Subcutaneous abdominal adipose tissue (tissue), 5 donors: ENCODE data around the gene BEGAIN.

Experiments
- H3K27ac ChIP-seq: one replicate; pipeline ENCODE4 v1.7.0; 2013; ENCODE audit warnings: low read depth, mild to moderate bottlenecking, inconsistent platforms, low read length, moderate library complexity
- H3K27me3 ChIP-seq, 5 donors: one replicate each; pipeline ENCODE4 v1.7.0; 2013; ENCODE audit warnings: low read length in 5 of 5, inconsistent platforms in 1 of 5; ENCODE audit not compliant: control insufficient read depth in 5 of 5, insufficient read depth in 4 of 5
- H3K36me3 ChIP-seq, 5 donors: one replicate each; pipeline ENCODE4 v1.7.0; 2013; ENCODE audit warnings: low read length in 5 of 5; ENCODE audit not compliant: control insufficient read depth in 5 of 5, insufficient read depth in 5 of 5
- H3K4me1 ChIP-seq, 5 donors: one replicate each; pipeline ENCODE4 v1.7.0; 2013; ENCODE audit warnings: low read length in 5 of 5, mild to moderate bottlenecking in 3 of 5, moderate library complexity in 1 of 5; ENCODE audit not compliant: control insufficient read depth in 5 of 5, insufficient read depth in 5 of 5
- H3K4me3 ChIP-seq, 5 donors: one replicate each; pipeline ENCODE4 v1.7.0; 2013; ENCODE audit warnings: low read length in 5 of 5, low read depth in 1 of 5
- H3K9ac ChIP-seq, 5 donors: one replicate each; pipeline ENCODE4 v1.7.0; 2013; ENCODE audit warnings: low read length in 5 of 5, mild to moderate bottlenecking in 4 of 5, moderate library complexity in 3 of 5
- H3K9me3 ChIP-seq, 5 donors: one replicate each; pipeline ENCODE4 v1.7.0; 2013; ENCODE audit warnings: low read length in 5 of 5; ENCODE audit not compliant: control insufficient read depth in 5 of 5
- donor health status: healthy.
- donor health status: healthy.
- donor health status: healthy.
- donor health status: healthy.
- donor health status: healthy.

Gene BEGAIN

DNA sequence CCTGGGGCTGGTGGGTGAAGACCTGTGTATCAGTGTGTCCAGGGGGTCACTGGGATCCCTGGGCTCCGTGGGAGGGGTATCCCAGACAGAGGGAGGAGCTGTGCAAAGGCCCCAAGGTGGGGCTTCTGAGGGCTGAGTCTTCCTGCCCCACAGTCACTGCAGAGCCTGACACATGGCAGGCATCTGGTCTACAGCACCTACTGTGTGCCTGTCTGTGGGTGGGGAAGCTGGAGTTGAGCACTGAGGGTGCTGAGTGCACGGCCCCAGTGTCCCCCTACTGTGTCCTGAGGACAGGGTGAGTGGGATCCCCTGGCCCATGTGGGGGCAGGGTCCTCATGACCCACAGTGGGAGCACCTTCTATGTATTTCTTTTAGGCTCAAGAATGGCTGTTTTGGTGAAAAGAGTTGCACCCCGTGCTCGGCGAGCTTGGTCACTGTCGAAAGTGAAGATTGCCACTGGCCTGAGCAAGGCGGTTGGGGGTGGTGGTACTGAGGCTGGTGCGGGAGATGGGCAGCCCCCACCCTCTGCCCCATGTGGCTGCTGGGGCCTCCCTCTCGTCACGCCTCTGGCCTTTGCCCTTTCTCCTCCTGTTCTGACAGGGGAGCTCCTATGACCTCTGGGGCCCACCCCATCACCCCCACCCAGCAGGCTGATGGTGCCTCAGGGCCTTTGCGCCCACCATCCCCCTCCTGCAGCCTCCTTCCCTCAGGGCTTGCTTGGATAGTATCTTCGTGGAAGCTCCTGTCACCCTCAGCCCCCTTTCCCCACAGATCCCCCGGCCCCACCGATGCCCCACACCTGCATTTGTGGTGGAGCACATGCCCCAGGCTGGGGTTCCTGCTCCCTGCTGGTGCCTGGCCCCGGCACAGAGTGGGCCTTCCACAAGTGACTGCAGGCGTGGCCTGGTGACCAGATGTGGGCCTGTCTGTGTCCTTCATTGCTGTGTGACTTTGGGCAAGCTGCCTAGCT, 55.8 kb downstream of the BEGAIN start:
- Histone ChIP-seq H3K4me3 (no peak overlapping the region), H3K4me1 (peaks cover 0 to 10% (median 7%) of the 10 kb centered on the region in 5 donors), H3K9me3 (no peaks in the 10 kb centered on the region), H3K27ac (no peak overlapping the region), H3K9ac (no peak overlapping the region), H3K27me3 (no peaks in the 10 kb centered on the region), H3K36me3 (peaks cover 0 to 37% (median 26%) of the 10 kb centered on the region in 5 donors)

DNA sequence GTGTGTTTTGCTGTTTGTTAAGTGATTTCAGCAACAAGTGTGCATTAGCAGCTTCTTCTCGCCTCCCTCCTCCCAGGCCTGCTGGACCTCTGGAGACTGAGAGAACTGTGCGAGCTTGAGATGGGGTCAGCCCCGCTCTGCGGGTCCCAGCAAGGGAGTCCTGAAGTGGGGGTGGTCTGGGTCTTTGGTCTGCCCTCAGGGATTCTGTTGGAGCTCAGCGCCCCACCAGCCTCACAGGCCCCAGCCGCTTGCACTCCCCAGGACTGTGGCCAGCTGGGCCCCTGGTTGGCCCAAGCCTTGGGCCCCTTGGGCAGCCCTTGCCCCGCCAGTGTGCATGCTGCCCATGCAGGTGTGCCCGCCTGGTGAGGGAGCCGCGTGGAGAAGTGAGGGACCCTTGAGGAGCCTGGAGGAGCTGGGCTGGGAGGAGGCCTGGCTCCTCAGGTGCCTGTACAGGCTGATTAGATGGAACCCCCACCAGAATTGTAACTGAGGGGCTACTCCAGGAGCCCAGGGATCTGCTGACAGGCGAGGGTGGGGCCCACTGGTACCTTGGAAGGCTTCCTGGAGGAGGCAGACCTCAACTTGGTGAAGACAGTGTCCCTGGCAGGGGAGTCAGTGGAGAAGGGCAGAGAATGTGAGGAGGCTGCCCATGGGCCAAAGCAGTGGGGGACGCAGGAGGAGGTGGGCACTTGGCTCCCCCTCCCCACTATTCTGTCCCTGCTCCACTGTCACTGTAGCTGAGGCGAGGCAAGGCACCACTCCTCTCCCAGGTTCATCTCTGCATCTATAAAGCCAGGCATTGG, 56.7 kb downstream of the BEGAIN start:
- H3K27ac ChIP-seq: no peak overlapping the region
- H3K4me1 ChIP-seq: peaks cover 0 to 10% (median 7%) of the 10 kb centered on the region in 5 donors
- H3K36me3 ChIP-seq: peaks cover 0 to 43% (median 32%) of the 10 kb centered on the region in 5 donors
- H3K27me3 ChIP-seq: no peaks in the 10 kb centered on the region
- H3K4me3 ChIP-seq: no peak overlapping the region
- no peaks in the 10 kb centered on the region for H3K9me3 ChIP-seq
- H3K9ac ChIP-seq: no peak overlapping the region

DNA sequence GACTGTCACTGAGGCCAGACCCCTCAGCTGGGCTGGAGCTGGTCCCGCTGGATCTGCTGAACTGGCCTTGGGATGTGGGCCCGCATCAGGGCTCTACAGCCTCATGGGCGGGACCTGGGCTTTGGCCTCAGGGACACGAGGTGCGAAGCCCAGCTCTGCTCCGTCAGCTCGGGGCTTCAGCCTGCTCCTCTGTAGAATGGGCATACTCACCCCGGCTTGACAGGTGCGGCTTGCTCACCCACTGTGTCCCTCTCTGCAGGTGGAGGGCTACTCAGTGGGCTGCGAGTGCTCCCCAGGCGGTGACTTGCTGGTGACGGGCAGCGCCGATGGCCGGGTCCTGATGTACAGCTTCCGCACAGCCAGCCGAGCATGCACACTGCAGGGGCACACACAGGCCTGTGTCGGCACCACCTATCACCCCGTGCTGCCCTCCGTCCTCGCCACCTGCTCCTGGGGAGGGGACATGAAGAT, 57.6 kb downstream of the BEGAIN start:
- Histone ChIP-seq H3K4me3 (no peak overlapping the region), H3K4me1 (peaks cover 0 to 10% (median 7%) of the 10 kb centered on the region in 5 donors), H3K27ac (no peak overlapping the region), H3K36me3 (peaks cover 0 to 43% (median 32%) of the 10 kb centered on the region in 5 donors), H3K9me3 (no peaks in the 10 kb centered on the region), H3K9ac (no peak overlapping the region), H3K27me3 (no peaks in the 10 kb centered on the region)

DNA sequence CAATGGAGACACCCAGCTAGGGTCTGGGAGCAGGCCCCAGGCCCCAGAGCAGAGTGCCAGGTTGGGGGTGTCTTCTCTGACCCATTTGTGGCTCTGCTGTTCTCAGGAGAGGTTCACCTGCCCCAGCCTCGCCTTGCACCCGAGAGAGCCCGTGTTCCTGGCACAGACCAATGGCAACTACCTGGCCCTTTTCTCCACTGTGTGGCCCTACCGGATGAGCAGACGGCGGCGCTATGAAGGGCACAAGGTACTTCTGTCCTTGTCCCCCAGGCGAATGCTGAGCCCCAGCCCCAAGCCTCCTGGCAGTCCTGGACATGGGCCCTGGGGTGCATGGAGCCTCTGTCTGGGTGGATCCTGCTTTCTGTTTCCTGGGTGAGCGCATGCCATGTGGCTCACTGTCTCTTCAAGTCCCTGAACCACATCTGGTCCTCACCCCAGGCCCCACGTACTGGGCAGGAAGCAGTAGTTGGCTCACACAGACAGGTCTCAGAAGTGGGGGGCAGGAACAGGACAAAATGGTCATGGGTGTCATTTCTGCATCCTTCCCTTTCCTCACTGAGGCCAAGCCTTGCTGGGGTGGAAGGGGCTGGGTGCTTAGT, 58.2 kb downstream of the BEGAIN start:
- H3K36me3 ChIP-seq: peaks cover 0 to 43% (median 32%) of the 10 kb centered on the region in 5 donors
- no peak overlapping the region for H3K4me3 ChIP-seq
- H3K9ac ChIP-seq: no peak overlapping the region

DNA sequence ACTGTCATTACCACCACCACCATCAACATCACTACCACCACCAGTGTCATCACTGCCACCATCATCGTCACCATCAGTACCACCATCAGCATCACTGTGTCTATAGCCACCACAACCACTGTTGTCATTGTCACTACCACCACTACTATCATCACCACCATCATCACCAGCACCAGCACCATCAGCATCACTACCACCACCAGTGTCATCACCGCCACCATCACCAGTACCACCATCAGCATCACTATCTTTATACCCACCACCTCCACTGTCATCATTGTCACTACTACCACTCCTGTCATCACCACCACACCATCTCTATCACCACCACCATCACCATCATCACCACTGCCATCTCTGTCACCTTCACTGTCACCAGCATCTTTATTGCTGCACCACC, 60.6 kb downstream of the BEGAIN start:
- Histone ChIP-seq H3K9ac (no peak overlapping the region), H3K4me3 (no peak overlapping the region), H3K27me3 (no peaks in the 10 kb centered on the region), H3K9me3 (no peaks in the 10 kb centered on the region), H3K4me1 (peaks cover 0 to 6% (median 6%) of the 10 kb centered on the region in 5 donors), H3K27ac (no peak overlapping the region), H3K36me3 (peaks cover 0 to 43% (median 32%) of the 10 kb centered on the region in 5 donors)

More for the DNA sequence above, 58.2 kb downstream of the BEGAIN start:
- H3K9me3 ChIP-seq: no peaks in the 10 kb centered on the region
- H3K27me3 ChIP-seq: no peaks in the 10 kb centered on the region
- no peak overlapping the region for H3K27ac ChIP-seq
- peaks cover 0 to 8% (median 5%) of the 10 kb centered on the region in 5 donors for H3K4me1 ChIP-seq

DNA sequence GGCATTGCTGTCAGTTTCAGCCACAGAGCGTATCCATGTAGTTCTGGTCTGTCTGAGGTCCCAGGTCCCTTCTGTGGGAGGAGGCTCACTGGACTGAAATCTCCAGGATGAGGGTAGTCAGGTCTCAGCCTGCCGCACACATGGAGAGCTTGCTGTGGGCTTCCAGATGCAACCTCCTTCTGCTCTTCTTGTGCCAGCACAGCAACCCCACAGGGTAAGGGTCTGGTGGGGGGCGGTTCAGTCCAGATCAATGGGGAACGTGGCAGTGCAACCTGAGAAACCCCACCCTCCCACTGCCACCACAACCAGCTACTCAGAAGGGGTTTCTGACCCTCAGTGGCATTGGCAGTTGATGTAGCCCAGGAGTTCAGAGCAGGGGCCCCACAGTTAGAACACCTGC, 61.2 kb downstream of the BEGAIN start:
- Histone ChIP-seq H3K27ac (no peak overlapping the region), H3K27me3 (no peaks in the 10 kb centered on the region), H3K4me1 (peaks cover 0 to 6% (median 6%) of the 10 kb centered on the region in 5 donors), H3K9ac (no peak overlapping the region), H3K36me3 (peaks cover 0 to 43% (median 32%) of the 10 kb centered on the region in 5 donors), H3K4me3 (no peak overlapping the region), H3K9me3 (no peaks in the 10 kb centered on the region)

DNA sequence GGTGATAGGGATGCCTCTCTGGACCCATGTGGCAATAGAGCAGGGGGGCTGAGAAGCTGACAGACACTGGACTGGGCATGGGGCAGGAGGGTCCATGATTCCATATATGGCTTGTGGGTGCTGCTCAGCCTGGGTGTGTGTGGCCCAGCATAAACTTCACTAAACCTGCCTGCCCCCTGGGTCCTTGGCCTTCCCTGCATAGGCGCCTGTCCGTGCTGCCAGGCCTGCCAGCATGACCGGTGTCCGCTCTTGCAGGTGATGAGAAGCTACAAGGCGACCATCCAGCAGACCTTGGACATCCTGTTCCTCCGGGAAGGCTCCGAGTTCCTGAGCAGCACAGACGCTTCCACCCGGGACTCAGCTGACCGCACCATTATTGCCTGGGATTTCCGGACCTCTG, 61.6 kb downstream of the BEGAIN start:
- H3K4me3 ChIP-seq: no peak overlapping the region
- H3K9me3 ChIP-seq: no peaks in the 10 kb centered on the region
- no peak overlapping the region for H3K9ac ChIP-seq
- H3K27ac ChIP-seq: no peak overlapping the region
- H3K4me1 ChIP-seq: peaks cover 0 to 6% (median 6%) of the 10 kb centered on the region in 5 donors
- no peaks in the 10 kb centered on the region for H3K27me3 ChIP-seq
- H3K36me3 ChIP-seq: peaks cover 0 to 43% (median 32%) of the 10 kb centered on the region in 5 donors

DNA sequence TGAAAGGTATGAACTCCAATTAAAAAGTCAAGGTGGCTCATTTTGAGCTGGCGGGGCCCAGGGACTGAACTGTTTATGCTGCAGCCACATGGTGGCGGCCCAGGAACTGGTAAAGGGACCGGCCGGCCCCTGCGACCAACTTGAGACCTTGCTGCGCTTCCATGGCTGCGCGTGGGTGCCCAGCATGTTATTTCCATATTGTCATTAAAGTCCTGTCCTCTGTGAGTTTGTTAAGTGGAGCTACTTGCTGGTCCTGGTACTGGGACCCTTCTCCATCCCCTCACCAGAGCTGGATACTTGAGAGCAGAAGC, 62.3 kb downstream of the BEGAIN start:
- no peak overlapping the region for H3K27ac ChIP-seq
- no peaks in the 10 kb centered on the region for H3K9me3 ChIP-seq
- no peak overlapping the region for H3K4me3 ChIP-seq
- peaks cover 0 to 38% (median 27%) of the 10 kb centered on the region in 5 donors for H3K36me3 ChIP-seq
- peaks cover 0 to 6% (median 6%) of the 10 kb centered on the region in 5 donors for H3K4me1 ChIP-seq
- no peaks in the 10 kb centered on the region for H3K27me3 ChIP-seq
- no peak overlapping the region for H3K9ac ChIP-seq

DNA sequence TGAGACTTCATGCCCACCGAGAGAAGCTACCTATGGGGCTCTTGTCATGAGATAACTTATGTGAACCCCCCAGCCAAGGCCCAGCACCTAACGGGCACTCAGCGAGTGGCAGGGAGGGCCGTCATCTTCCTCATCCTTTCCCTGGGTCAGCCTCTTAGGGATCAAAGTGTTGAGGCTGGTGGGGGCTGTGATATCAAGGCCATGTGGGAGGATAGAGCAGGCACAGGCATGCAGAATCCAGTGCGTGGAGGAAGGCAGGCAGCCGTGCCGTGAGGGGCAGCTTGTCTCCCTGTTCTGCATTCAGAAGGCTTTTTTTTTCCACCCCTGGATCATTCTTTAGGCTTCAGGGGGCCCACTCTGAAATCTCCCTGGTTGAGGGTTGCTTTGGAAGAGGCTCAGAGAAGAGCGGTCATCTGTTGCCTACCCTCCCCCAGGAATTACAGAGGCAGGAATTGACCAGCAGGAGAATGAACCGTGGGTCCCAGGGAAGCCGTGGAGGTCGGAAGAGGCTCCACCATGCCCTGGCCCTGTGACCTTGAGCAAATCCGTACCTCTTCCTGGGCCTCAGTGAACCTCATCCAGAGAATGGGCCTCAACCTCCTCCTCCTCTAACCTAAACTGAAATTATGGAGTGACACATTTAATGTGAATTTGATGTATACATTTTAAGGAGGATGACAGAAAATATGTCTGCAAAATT, 62.8 kb downstream of the BEGAIN start:
- Histone ChIP-seq H3K27ac (no peak overlapping the region), H3K4me1 (peaks cover 0 to 6% (median 6%) of the 10 kb centered on the region in 5 donors), H3K27me3 (no peaks in the 10 kb centered on the region)

More for the DNA sequence above, 62.8 kb downstream of the BEGAIN start:
- Histone ChIP-seq H3K9ac (no peak overlapping the region), H3K4me3 (no peak overlapping the region), H3K9me3 (no peaks in the 10 kb centered on the region), H3K36me3 (peaks cover 0 to 33% (median 22%) of the 10 kb centered on the region in 5 donors)
